Measurements from ENCODE around the gene CASZ1. TPM values are rescaled to one million over a fixed set of nuclear protein-coding genes. Genes with fewer than 3 reads are reported as not detected.

Gene CASZ1
- total RNA-seq, 2 experiments from 2014 or later = 2.9 to 4.1 TPM

GRCh38 chr1:10762875-10763274 is 33.6 kb downstream of the CASZ1 start:
- DNase-seq = no peak
- TF ChIP-seq CTCF (IDR thresholded peaks at IDR 0.05) = no peak
- H3K9me3 Mint-ChIP-seq = no peaks in the 10 kb centered on the region
- H3K4me3 Mint-ChIP-seq = no peak overlapping the region
- no peaks in the 10 kb centered on the region for H3K36me3 Mint-ChIP-seq (ENCODE audit: low read depth)
- H3K4me1 Mint-ChIP-seq (ENCODE audit: low read depth) = no peaks in the 10 kb centered on the region
- ChIA-PET POLR2A (no interaction called here), CTCF (no interaction called here)
- no peak for ATAC-seq
- intact Hi-C loops (cut with micrococcal nuclease) = no loop called here
- no peak overlapping the region for H3K27ac Mint-ChIP-seq
- H3K27me3 Mint-ChIP-seq = no peaks in the 10 kb centered on the region

GRCh38 chr1:10762153-10762523 is 34.3 kb downstream of the CASZ1 start:
- Mint-ChIP-seq H3K27ac (no peak overlapping the region), H3K27me3 (no peaks in the 10 kb centered on the region), H3K4me1 (ENCODE audit: low read depth) (no peaks in the 10 kb centered on the region), H3K9me3 (no peaks in the 10 kb centered on the region), H3K4me3 (no peak overlapping the region), H3K36me3 (ENCODE audit: low read depth) (no peaks in the 10 kb centered on the region)
- ChIA-PET POLR2A (interaction anchor here (1.1 kb wide), 1 partner anchor 21 kb away, joined by 3 read pairs; no protein-coding TSS in a partner anchor), CTCF (no interaction called here)
- ATAC-seq (no peak), DNase-seq (no peak)
- TF ChIP-seq CTCF (IDR thresholded peaks at IDR 0.05) = no peak
- intact Hi-C loops (cut with micrococcal nuclease) = no loop called here

DNA sequence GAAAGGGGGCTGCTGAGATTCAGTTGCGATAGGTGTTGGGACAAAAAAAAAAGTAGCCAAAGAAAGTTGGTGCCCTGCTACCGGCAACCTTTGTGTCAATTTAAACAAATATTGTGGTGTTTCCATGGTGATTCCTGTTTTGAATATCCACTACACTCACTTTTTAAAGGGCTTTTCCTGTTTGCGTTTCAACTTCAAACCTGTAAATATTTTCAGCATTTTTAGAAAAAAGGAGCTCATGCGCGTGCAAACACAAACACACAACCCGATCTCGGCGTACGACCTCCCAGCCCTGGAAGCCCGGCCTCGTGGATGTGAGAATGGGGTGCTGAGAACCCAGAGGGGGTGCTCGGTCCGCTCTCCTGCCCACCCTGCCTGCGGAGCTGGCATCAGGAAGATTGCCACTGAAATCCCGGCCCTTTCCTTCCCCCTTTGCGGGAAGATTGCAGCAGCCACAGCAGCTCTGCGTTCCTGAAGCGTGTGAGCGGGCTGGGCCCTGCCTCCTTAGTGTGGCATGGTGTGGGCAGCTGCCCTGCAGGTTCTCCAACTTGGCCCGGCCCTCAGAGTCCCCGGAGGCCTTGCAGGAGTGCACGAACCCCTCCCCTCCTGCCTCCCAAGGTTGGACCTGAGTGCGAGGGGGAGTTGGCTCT is 34.8 kb downstream of the CASZ1 start:
- TF ChIP-seq CTCF (IDR thresholded peaks at IDR 0.05) = no peak
- H3K4me3 Mint-ChIP-seq = no peak overlapping the region
- no peaks in the 10 kb centered on the region for H3K9me3 Mint-ChIP-seq
- no peaks in the 10 kb centered on the region for H3K36me3 Mint-ChIP-seq (ENCODE audit: low read depth)
- no peaks in the 10 kb centered on the region for H3K27me3 Mint-ChIP-seq
- ChIA-PET POLR2A (interaction anchor here (1.1 kb wide), 1 partner anchor 21 kb away, joined by 3 read pairs; no protein-coding TSS in a partner anchor), CTCF (no interaction called here)
- no peak for ATAC-seq
- intact Hi-C loops (cut with micrococcal nuclease) = no loop called here
- DNase-seq = no peak
- peaks cover 1% of the 10 kb centered on the region for H3K4me1 Mint-ChIP-seq (ENCODE audit: low read depth)
- no peak overlapping the region for H3K27ac Mint-ChIP-seq

- intact Hi-C loops (cut with micrococcal nuclease) = no loop called here
- H3K4me1 Mint-ChIP-seq (ENCODE audit: low read depth) = peaks cover 6% of the 10 kb centered on the region
- DNase-seq (no peak), ATAC-seq (no peak)
- H3K27me3 Mint-ChIP-seq = no peaks in the 10 kb centered on the region
- CTCF ChIA-PET = interaction anchor here (1.1 kb wide), 1 partner anchor 10 kb away, joined by 3 read pairs; no protein-coding TSS in a partner anchor
- H3K9me3 Mint-ChIP-seq = no peaks in the 10 kb centered on the region
- H3K36me3 Mint-ChIP-seq (ENCODE audit: low read depth) = no peaks in the 10 kb centered on the region
- no peak overlapping the region for H3K27ac Mint-ChIP-seq
- no peak for TF ChIP-seq CTCF (IDR thresholded peaks at IDR 0.05)
- POLR2A ChIA-PET = interaction anchor here (0.6 to 1.1 kb wide), 2 partner anchors 20 to 25 kb away, joined by 3 read pairs; no protein-coding TSS in a partner anchor
- no peak overlapping the region for H3K4me3 Mint-ChIP-seq
These were observed 35.6 kb downstream of the CASZ1 start for GRCh38 chr1:10760566-10761502.
